DOHH2 (cell line): ENCODE data around the gene ATAD2B.

Experiments used
- EZH2phosphoT487 ChIP-seq: fragments of 200-600 bp; sonication (generic); IDR thresholded peaks from 2 replicates; pipeline ENCODE4 v1.6.1; 2017; ENCODE audit warnings: borderline replicate concordance, mild to moderate bottlenecking, antibody characterized with exemption, low read length, moderate library complexity, mixed read lengths
- TF ChIP-seq, protein P1 (sequence below): fragments of 200-600 bp; sonication (generic); IDR thresholded peaks from one replicate; pipeline ENCODE4 v1.5.1; 2014; ENCODE audit warnings: antibody characterized with exemption, mild to moderate bottlenecking, low read depth, low read length; ENCODE audit not compliant: poor library complexity, severe bottlenecking

DNA sequence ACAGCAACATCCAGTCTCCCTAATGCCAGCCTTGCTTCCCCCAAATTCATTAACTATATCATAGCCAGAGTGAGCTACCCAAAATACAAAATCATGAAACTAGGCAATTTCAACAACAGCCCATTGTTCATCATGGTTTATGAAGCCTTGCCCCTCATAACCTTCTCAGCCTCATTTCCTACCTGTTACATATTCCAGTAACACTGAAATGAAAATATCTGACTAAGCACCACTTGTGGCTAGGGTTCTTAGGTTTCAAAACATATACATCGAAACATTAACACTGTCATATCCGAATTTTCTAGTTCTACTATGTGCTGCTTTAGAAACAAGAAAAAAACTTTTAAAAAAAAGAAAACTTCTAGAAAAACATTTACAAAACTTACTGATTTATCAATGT lies 59.5 kb downstream of the ATAD2B start:
- TF ChIP-seq, protein P1, sequence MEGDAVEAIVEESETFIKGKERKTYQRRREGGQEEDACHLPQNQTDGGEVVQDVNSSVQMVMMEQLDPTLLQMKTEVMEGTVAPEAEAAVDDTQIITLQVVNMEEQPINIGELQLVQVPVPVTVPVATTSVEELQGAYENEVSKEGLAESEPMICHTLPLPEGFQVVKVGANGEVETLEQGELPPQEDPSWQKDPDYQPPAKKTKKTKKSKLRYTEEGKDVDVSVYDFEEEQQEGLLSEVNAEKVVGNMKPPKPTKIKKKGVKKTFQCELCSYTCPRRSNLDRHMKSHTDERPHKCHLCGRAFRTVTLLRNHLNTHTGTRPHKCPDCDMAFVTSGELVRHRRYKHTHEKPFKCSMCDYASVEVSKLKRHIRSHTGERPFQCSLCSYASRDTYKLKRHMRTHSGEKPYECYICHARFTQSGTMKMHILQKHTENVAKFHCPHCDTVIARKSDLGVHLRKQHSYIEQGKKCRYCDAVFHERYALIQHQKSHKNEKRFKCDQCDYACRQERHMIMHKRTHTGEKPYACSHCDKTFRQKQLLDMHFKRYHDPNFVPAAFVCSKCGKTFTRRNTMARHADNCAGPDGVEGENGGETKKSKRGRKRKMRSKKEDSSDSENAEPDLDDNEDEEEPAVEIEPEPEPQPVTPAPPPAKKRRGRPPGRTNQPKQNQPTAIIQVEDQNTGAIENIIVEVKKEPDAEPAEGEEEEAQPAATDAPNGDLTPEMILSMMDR, result no peak
- TF ChIP-seq EZH2phosphoT487, result no peak
